Measurements from ENCODE around the gene ATP1A1. TPM values are rescaled to one million over a fixed set of nuclear protein-coding genes. Genes with fewer than 3 reads are reported as not detected.

The ATP1A1 gene
- total and polyA plus RNA-seq, 4 donors, result 138 to 216 (median 186) TPM

- no peak overlapping the region for H3K4me3 ChIP-seq (ENCODE audit: low read length in 2 of 2)
- no peak overlapping the region for H3K27ac ChIP-seq (ENCODE audit: low read depth in 1 of 2, low read length in 2 of 2)
- H3K36me3 ChIP-seq (ENCODE audit: control insufficient read depth in 1 of 2, insufficient read depth in 2 of 2, low read length in 1 of 2), result no peaks in the 10 kb centered on the region
- WGBS, 2 donors, result 96 to 97% methylated on average over 2 of the region's 2 CpGs
- no peaks in the 10 kb centered on the region for H3K4me1 ChIP-seq (ENCODE audit: control insufficient read depth in 1 of 2, insufficient read depth in 2 of 2, low read length in 2 of 2)
- H3K9me3 ChIP-seq (ENCODE audit: control insufficient read depth, low read length), result peaks cover 1% of the 10 kb centered on the region
- DNase-seq (no peak), ATAC-seq (ENCODE audit: low FRiP score) (no peak)
- no peaks in the 10 kb centered on the region for H3K27me3 ChIP-seq (ENCODE audit: control insufficient read depth in 1 of 2, insufficient read depth in 2 of 2, low read length in 1 of 2)
- intact Hi-C loops (cut with DNase I), result no loop called here
Measured at GRCh38 chr1:116350097-116350645, 22.9 kb upstream of the ATP1A1 start.

DNA sequence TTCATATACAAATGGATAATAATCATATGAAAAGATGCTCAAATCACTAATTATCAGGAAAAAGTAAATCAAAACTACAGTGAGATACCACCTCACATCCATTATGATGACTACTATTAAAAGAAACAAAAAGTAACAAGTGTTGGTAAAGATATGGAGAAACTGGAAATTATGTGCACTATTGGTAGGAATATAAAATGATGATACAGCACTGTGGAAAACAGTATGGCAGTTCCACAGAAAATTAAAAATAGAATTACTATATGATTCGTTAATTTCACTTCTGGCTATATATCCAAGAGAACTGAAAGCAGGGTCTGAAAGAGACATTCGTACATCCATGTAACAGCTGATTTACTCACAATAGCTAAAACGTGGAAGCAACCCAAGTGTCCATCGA lies 21.1 kb upstream of the ATP1A1 start:
- intact Hi-C loops (cut with DNase I), result no loop called here
- Histone ChIP-seq H3K4me1 (ENCODE audit: control insufficient read depth in 1 of 2, insufficient read depth in 2 of 2, low read length in 2 of 2) (no peaks in the 10 kb centered on the region), H3K27me3 (ENCODE audit: control insufficient read depth in 1 of 2, insufficient read depth in 2 of 2, low read length in 1 of 2) (no peaks in the 10 kb centered on the region), H3K4me3 (ENCODE audit: low read length in 2 of 2) (no peak overlapping the region), H3K9me3 (ENCODE audit: control insufficient read depth, low read length) (peaks cover 1% of the 10 kb centered on the region), H3K36me3 (ENCODE audit: control insufficient read depth in 1 of 2, insufficient read depth in 2 of 2, low read length in 1 of 2) (no peaks in the 10 kb centered on the region), H3K27ac (ENCODE audit: low read depth in 1 of 2, low read length in 2 of 2) (no peak overlapping the region)
- WGBS, 2 donors, result 84 to 89% methylated on average over 4 of the region's 4 CpGs
- DNase-seq, result no peak
- ATAC-seq (ENCODE audit: low FRiP score), result no peak

DNA sequence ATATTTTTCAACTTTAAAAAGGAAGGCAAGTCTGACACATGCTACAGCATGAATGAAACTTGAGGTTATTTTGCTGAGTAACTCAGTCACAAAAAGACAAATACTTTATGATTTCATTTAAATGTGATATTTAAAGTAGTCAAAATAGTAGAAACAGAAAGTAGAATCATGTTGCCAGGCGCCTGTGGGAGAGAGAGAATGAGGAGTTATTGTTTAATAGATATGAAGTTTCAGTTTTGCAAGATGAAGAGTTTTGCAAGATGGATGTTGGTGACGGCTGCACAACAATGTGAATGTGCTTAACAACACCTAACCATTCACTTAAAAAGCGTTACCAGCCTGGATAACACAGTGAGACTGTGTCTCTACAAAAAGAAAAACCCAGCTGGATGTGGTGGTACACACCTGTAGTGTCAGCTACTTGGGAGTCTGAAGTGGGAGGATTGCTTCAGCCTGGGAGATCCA lies 20.7 kb upstream of the ATP1A1 start:
- 78 to 81% methylated on average over 3 of the region's 3 CpGs for WGBS, 2 donors
- H3K27ac ChIP-seq (ENCODE audit: low read depth in 1 of 2, low read length in 2 of 2), result no peak overlapping the region
- no peaks in the 10 kb centered on the region for H3K36me3 ChIP-seq (ENCODE audit: control insufficient read depth in 1 of 2, insufficient read depth in 2 of 2, low read length in 1 of 2)
- peaks cover 1% of the 10 kb centered on the region for H3K9me3 ChIP-seq (ENCODE audit: control insufficient read depth, low read length)
- intact Hi-C loops (cut with DNase I), result no loop called here
- DNase-seq (no peak), ATAC-seq (ENCODE audit: low FRiP score) (no peak)
- no peaks in the 10 kb centered on the region for H3K27me3 ChIP-seq (ENCODE audit: control insufficient read depth in 1 of 2, insufficient read depth in 2 of 2, low read length in 1 of 2)
- H3K4me3 ChIP-seq (ENCODE audit: low read length in 2 of 2), result no peak overlapping the region
- H3K4me1 ChIP-seq (ENCODE audit: control insufficient read depth in 1 of 2, insufficient read depth in 2 of 2, low read length in 2 of 2), result no peaks in the 10 kb centered on the region

GRCh38 chr1:116353155-116353554 lies 19.9 kb upstream of the ATP1A1 start:
- WGBS, 2 donors, result 94 to 95% methylated on average over 8 of the region's 8 CpGs
- ATAC-seq (ENCODE audit: low FRiP score) (no peak), DNase-seq (no peak)

DNA sequence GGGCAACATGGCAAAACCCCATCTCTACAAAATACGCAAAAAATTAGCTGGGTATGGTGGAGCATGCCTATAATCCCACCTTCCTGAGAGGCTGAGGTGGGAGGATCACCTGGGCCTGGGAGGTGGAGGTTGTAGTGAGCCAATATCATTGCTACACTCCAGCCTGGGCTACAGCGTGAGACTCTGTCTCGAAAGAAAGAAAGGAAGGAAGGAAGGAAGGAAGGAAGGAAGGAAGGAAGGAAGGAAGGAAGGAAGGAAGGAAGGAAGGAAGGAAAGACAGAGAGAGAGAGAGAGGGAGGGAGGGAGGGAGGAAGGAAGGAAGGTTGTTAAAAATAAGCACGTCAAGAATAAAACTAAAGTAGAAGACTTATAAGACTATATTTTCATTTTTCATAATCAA lies 17.0 kb upstream of the ATP1A1 start:
- H3K4me1 ChIP-seq (ENCODE audit: control insufficient read depth in 1 of 2, insufficient read depth in 2 of 2, low read length in 2 of 2), result no peaks in the 10 kb centered on the region
- intact Hi-C loops (cut with DNase I), result loop anchor here in 1 of 2 donors (5.0 kb wide), 1 partner anchor 204 kb away; no protein-coding TSS in a partner anchor
- H3K4me3 ChIP-seq (ENCODE audit: low read length in 2 of 2), result no peak overlapping the region
- H3K27ac ChIP-seq (ENCODE audit: low read depth in 1 of 2, low read length in 2 of 2), result no peak overlapping the region
- 77 to 80% methylated on average over 4 of the region's 4 CpGs for WGBS, 2 donors
- ATAC-seq (ENCODE audit: low FRiP score), result no peak
- H3K9me3 ChIP-seq (ENCODE audit: control insufficient read depth, low read length), result no peaks in the 10 kb centered on the region
- H3K36me3 ChIP-seq (ENCODE audit: control insufficient read depth in 1 of 2, insufficient read depth in 2 of 2, low read length in 1 of 2), result no peaks in the 10 kb centered on the region
- H3K27me3 ChIP-seq (ENCODE audit: control insufficient read depth in 1 of 2, insufficient read depth in 2 of 2, low read length in 1 of 2), result no peaks in the 10 kb centered on the region
- DNase-seq, result no peak

More at GRCh38 chr1:116353155-116353554, 19.9 kb upstream of the ATP1A1 start:
- H3K27ac ChIP-seq (ENCODE audit: low read depth in 1 of 2, low read length in 2 of 2), result no peak overlapping the region
- H3K4me1 ChIP-seq (ENCODE audit: control insufficient read depth in 1 of 2, insufficient read depth in 2 of 2, low read length in 2 of 2), result no peaks in the 10 kb centered on the region
- no peak overlapping the region for H3K4me3 ChIP-seq (ENCODE audit: low read length in 2 of 2)
- no peaks in the 10 kb centered on the region for H3K36me3 ChIP-seq (ENCODE audit: control insufficient read depth in 1 of 2, insufficient read depth in 2 of 2, low read length in 1 of 2)
- H3K27me3 ChIP-seq (ENCODE audit: control insufficient read depth in 1 of 2, insufficient read depth in 2 of 2, low read length in 1 of 2), result no peaks in the 10 kb centered on the region
- intact Hi-C loops (cut with DNase I), result no loop called here
- no peaks in the 10 kb centered on the region for H3K9me3 ChIP-seq (ENCODE audit: control insufficient read depth, low read length)

- intact Hi-C loops (cut with DNase I), result loop anchor here in 1 of 2 donors (5.0 kb wide), 1 partner anchor 204 kb away; no protein-coding TSS in a partner anchor
- DNase-seq, result no peak
- Histone ChIP-seq H3K9me3 (ENCODE audit: control insufficient read depth, low read length) (no peaks in the 10 kb centered on the region), H3K27me3 (ENCODE audit: control insufficient read depth in 1 of 2, insufficient read depth in 2 of 2, low read length in 1 of 2) (no peaks in the 10 kb centered on the region), H3K36me3 (ENCODE audit: control insufficient read depth in 1 of 2, insufficient read depth in 2 of 2, low read length in 1 of 2) (no peaks in the 10 kb centered on the region), H3K27ac (ENCODE audit: low read depth in 1 of 2, low read length in 2 of 2) (no peak overlapping the region), H3K4me3 (ENCODE audit: low read length in 2 of 2) (no peak overlapping the region), H3K4me1 (ENCODE audit: control insufficient read depth in 1 of 2, insufficient read depth in 2 of 2, low read length in 2 of 2) (no peaks in the 10 kb centered on the region)
- ATAC-seq (ENCODE audit: low FRiP score), result no peak
- WGBS, 2 donors, result 60 to 61% methylated on average over 2 of the region's 2 CpGs
Measured at GRCh38 chr1:116356673-116357072, 16.4 kb upstream of the ATP1A1 start.

DNA sequence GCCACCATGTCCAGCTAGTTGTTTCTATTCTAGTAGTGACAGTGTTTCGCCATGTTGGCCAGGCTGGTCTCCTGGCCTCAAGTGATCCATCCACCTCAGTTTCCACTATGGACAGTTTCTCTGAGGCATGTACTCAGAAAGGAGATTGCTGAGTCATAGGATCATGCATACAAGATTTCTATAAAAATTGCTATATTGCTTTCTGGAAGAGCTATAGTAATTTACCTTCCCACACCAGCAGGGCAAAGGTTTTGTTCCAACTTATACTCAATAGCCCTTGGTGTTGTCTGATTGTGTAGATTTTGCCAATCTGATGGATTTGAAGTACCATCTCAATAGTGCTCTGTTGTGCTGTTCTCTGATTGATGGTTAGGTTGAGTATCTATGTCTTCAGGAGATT lies 15.6 kb upstream of the ATP1A1 start:
- DNase-seq, result no peak
- Histone ChIP-seq H3K9me3 (ENCODE audit: control insufficient read depth, low read length) (no peaks in the 10 kb centered on the region), H3K4me1 (ENCODE audit: control insufficient read depth in 1 of 2, insufficient read depth in 2 of 2, low read length in 2 of 2) (no peaks in the 10 kb centered on the region), H3K4me3 (ENCODE audit: low read length in 2 of 2) (no peak overlapping the region), H3K36me3 (ENCODE audit: control insufficient read depth in 1 of 2, insufficient read depth in 2 of 2, low read length in 1 of 2) (no peaks in the 10 kb centered on the region), H3K27me3 (ENCODE audit: control insufficient read depth in 1 of 2, insufficient read depth in 2 of 2, low read length in 1 of 2) (no peaks in the 10 kb centered on the region), H3K27ac (ENCODE audit: low read depth in 1 of 2, low read length in 2 of 2) (no peak overlapping the region)
- 95 to 100% methylated on average over 1 of the region's 1 CpG for WGBS, 2 donors
- no peak for ATAC-seq (ENCODE audit: low FRiP score)
- intact Hi-C loops (cut with DNase I), result loop anchor here in 1 of 2 donors (5.0 kb wide), 1 partner anchor 205 kb away; no protein-coding TSS in a partner anchor

GRCh38 chr1:116359060-116359830 lies 13.8 kb upstream of the ATP1A1 start:
- no peaks in the 10 kb centered on the region for H3K4me1 ChIP-seq (ENCODE audit: control insufficient read depth in 1 of 2, insufficient read depth in 2 of 2, low read length in 2 of 2)
- no peak for DNase-seq
- no peaks in the 10 kb centered on the region for H3K27me3 ChIP-seq (ENCODE audit: control insufficient read depth in 1 of 2, insufficient read depth in 2 of 2, low read length in 1 of 2)
- intact Hi-C loops (cut with DNase I), result loop anchor here in 1 of 2 donors (5.0 kb wide), 1 partner anchor 207 kb away; no protein-coding TSS in a partner anchor
- WGBS, 2 donors, result 68 to 81% methylated on average over 2 of the region's 2 CpGs
- no peaks in the 10 kb centered on the region for H3K9me3 ChIP-seq (ENCODE audit: control insufficient read depth, low read length)
- ATAC-seq (ENCODE audit: low FRiP score), result no peak
- no peaks in the 10 kb centered on the region for H3K36me3 ChIP-seq (ENCODE audit: control insufficient read depth in 1 of 2, insufficient read depth in 2 of 2, low read length in 1 of 2)
- H3K27ac ChIP-seq (ENCODE audit: low read depth in 1 of 2, low read length in 2 of 2), result no peak overlapping the region
- no peak overlapping the region for H3K4me3 ChIP-seq (ENCODE audit: low read length in 2 of 2)

DNA sequence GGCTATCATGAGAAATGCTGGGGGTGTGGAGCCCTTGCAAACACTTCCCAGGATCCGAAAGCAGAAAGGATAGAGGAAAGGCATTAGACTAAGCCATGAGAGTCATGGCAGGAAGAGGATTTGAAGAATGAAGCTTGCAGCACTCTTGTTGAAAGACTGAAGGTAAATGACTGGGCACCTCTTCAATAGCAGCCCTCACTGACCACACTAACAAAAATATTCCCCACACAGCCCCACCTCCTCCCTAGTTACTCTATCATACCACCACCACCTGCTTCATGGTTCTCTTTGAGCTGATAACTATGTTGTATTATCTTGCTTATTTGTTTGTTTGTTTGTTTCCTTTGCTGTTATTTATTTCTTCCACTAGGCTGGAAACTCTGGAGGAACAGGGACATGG lies 13.2 kb upstream of the ATP1A1 start:
- H3K27me3 ChIP-seq (ENCODE audit: control insufficient read depth in 1 of 2, insufficient read depth in 2 of 2, low read length in 1 of 2), result no peaks in the 10 kb centered on the region
- intact Hi-C loops (cut with DNase I), result loop anchor here (1.0 to 5.0 kb wide), 3 partner anchors 125 to 208 kb away; no protein-coding TSS in a partner anchor
- no peaks in the 10 kb centered on the region for H3K9me3 ChIP-seq (ENCODE audit: control insufficient read depth, low read length)
- DNase-seq (no peak), ATAC-seq (ENCODE audit: low FRiP score) (no peak)
- H3K4me1 ChIP-seq (ENCODE audit: control insufficient read depth in 1 of 2, insufficient read depth in 2 of 2, low read length in 2 of 2), result no peaks in the 10 kb centered on the region
- no peaks in the 10 kb centered on the region for H3K36me3 ChIP-seq (ENCODE audit: control insufficient read depth in 1 of 2, insufficient read depth in 2 of 2, low read length in 1 of 2)
- no peak overlapping the region for H3K4me3 ChIP-seq (ENCODE audit: low read length in 2 of 2)
- no peak overlapping the region for H3K27ac ChIP-seq (ENCODE audit: low read depth in 1 of 2, low read length in 2 of 2)
- 91 to 96% methylated on average over 1 of the region's 1 CpG for WGBS, 2 donors

Data from aorta (tissue), 5 donors.